Measurements from ENCODE around the gene N4BP3.
A peak's percentile ranks its signal among the peaks of the same experiment; 100 is the strongest.

The N4BP3 gene

GRCh38 chr5:178115814-178116142 is 2.4 kb downstream of the N4BP3 start:
- TF ChIP-seq, protein P1, sequence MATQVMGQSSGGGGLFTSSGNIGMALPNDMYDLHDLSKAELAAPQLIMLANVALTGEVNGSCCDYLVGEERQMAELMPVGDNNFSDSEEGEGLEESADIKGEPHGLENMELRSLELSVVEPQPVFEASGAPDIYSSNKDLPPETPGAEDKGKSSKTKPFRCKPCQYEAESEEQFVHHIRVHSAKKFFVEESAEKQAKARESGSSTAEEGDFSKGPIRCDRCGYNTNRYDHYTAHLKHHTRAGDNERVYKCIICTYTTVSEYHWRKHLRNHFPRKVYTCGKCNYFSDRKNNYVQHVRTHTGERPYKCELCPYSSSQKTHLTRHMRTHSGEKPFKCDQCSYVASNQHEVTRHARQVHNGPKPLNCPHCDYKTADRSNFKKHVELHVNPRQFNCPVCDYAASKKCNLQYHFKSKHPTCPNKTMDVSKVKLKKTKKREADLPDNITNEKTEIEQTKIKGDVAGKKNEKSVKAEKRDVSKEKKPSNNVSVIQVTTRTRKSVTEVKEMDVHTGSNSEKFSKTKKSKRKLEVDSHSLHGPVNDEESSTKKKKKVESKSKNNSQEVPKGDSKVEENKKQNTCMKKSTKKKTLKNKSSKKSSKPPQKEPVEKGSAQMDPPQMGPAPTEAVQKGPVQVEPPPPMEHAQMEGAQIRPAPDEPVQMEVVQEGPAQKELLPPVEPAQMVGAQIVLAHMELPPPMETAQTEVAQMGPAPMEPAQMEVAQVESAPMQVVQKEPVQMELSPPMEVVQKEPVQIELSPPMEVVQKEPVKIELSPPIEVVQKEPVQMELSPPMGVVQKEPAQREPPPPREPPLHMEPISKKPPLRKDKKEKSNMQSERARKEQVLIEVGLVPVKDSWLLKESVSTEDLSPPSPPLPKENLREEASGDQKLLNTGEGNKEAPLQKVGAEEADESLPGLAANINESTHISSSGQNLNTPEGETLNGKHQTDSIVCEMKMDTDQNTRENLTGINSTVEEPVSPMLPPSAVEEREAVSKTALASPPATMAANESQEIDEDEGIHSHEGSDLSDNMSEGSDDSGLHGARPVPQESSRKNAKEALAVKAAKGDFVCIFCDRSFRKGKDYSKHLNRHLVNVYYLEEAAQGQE (IDR thresholded peaks at IDR 0.05; ENCODE audit: insufficient replicate concordance, low read depth) = no peak
- TF ChIP-seq GABPA (IDR thresholded peaks at IDR 0.05; ENCODE audit: low read depth) (no peak), CTCF (IDR thresholded peaks at IDR 0.05; ENCODE audit: insufficient read depth, low read length) (no peak), POLR2AphosphoS5 (IDR thresholded peaks at IDR 0.05; ENCODE audit: low read depth) (no peak), SPI1 (IDR thresholded peaks at IDR 0.05; ENCODE audit: borderline replicate concordance, low read depth) (no peak)
- no peak overlapping the region for H3K4me3 ChIP-seq (replicated peaks; ENCODE audit: insufficient read depth, low read length)
- H3K27ac ChIP-seq (replicated peaks) = no peak overlapping the region
- H3K27me3 ChIP-seq (ENCODE audit: insufficient read depth, poor library complexity, severe bottlenecking) = peaks cover 54% of the 10 kb centered on the region
- no peak for DNase-seq (ENCODE audit: low read depth in 1 of 2, low spot score in 1 of 2)

- TF ChIP-seq GABPA (IDR thresholded peaks at IDR 0.05; ENCODE audit: low read depth) = no peak
- TF ChIP-seq POLR2AphosphoS5 (IDR thresholded peaks at IDR 0.05; ENCODE audit: low read depth) = no peak
- TF ChIP-seq, protein P1 (IDR thresholded peaks at IDR 0.05; ENCODE audit: insufficient replicate concordance, low read depth) = no peak
- TF ChIP-seq CTCF (IDR thresholded peaks at IDR 0.05; ENCODE audit: insufficient read depth, low read length) = no peak
- no peak for TF ChIP-seq SPI1 (IDR thresholded peaks at IDR 0.05; ENCODE audit: borderline replicate concordance, low read depth)
- Histone ChIP-seq H3K27ac (replicated peaks) (no peak overlapping the region), H3K4me3 (replicated peaks; ENCODE audit: insufficient read depth, low read length) (no peak overlapping the region), H3K27me3 (ENCODE audit: insufficient read depth, poor library complexity, severe bottlenecking) (peaks cover 54% of the 10 kb centered on the region)
- peak in 1 of 2 experiments; percentile 16 for DNase-seq (ENCODE audit: low read depth in 1 of 2, low spot score in 1 of 2)
Measured at GRCh38 chr5:178116143-178116885, 3.0 kb downstream of the N4BP3 start.

- peak; percentile 59; the same call in 1 of the 2 replicates for TF ChIP-seq POLR2AphosphoS5 (IDR thresholded peaks at IDR 0.05; ENCODE audit: low read depth)
- TF ChIP-seq, protein P1 (IDR thresholded peaks at IDR 0.05; ENCODE audit: insufficient replicate concordance, low read depth) = no peak
- H3K27me3 ChIP-seq (ENCODE audit: insufficient read depth, poor library complexity, severe bottlenecking) = peaks cover 48% of the 10 kb centered on the region
- H3K4me3 ChIP-seq (replicated peaks; ENCODE audit: insufficient read depth, low read length) = no peak overlapping the region
- no peak overlapping the region for H3K27ac ChIP-seq (replicated peaks)
- DNase-seq (ENCODE audit: low read depth in 1 of 2, low spot score in 1 of 2) = no peak
Measured at GRCh38 chr5:178117923-178118701, 4.8 kb downstream of the N4BP3 start.

All from HL-60 (cell line).